SK-N-SH (cell line): ENCODE results near the gene TCHHL1.

Experiments used
- CHD2 ChIP-seq: fragments of 150-350 bp; IDR thresholded peaks from 2 replicates; pipeline ENCODE4 v1.6.1; 2018; ENCODE audit warnings: low read length; ENCODE audit not compliant: partially characterized antibody
- EP300 ChIP-seq, 2 experiments: IDR thresholded peaks; 2 replicates each; pipeline versions ENCODE4 v1.4.0 to v1.6.1; 2012; ENCODE audit warnings: borderline replicate concordance in 1 of 2, low read depth in 1 of 2, low read length in 1 of 2
- JUND ChIP-seq: IDR thresholded peaks from 2 replicates; pipeline ENCODE4 v1.4.0; 2012
- MXI1 ChIP-seq: IDR thresholded peaks from 2 replicates; pipeline ENCODE4 v1.6.1; 2012; ENCODE audit warnings: mild to moderate bottlenecking, low read depth, low read length, improper control_type of control experiment
- NFIC ChIP-seq: IDR thresholded peaks from 2 replicates; pipeline ENCODE4 v1.4.0; 2012; ENCODE audit warnings: borderline replicate concordance
- NRF1 ChIP-seq: IDR thresholded peaks from 2 replicates; pipeline ENCODE4 v1.6.1; 2012; ENCODE audit warnings: low read depth, mild to moderate bottlenecking, low read length
- POLR2AphosphoS5 ChIP-seq: IDR thresholded peaks from 2 replicates; pipeline ENCODE4 v1.6.1; 2012; ENCODE audit warnings: low read depth, low read length
- RAD21 ChIP-seq: IDR thresholded peaks from 2 replicates; pipeline ENCODE4 v1.6.1; 2012; ENCODE audit warnings: mild to moderate bottlenecking, low read length
- SIN3A ChIP-seq: IDR thresholded peaks from 2 replicates; pipeline ENCODE4 v1.6.1; 2012; ENCODE audit warnings: low read depth, mild to moderate bottlenecking, low read length, moderate library complexity, borderline replicate concordance
- TCF12 ChIP-seq: IDR thresholded peaks from 2 replicates; pipeline ENCODE4 v1.4.0; 2012
- TEAD4 ChIP-seq: IDR thresholded peaks from 2 replicates; pipeline ENCODE4 v1.4.0; 2012; ENCODE audit warnings: mild to moderate bottlenecking, borderline replicate concordance; ENCODE audit not compliant: insufficient read depth
- TF ChIP-seq, protein P1 (sequence below): fragments of 200-600 bp; sonication (generic); IDR thresholded peaks from 2 replicates; pipeline ENCODE4 v1.6.1; 2017; ENCODE audit warnings: antibody characterized with exemption, mild to moderate bottlenecking, moderate library complexity
- TF ChIP-seq, protein P2 (sequence below): fragments of 150-350 bp; IDR thresholded peaks from 2 replicates; pipeline ENCODE4 v1.6.1; 2017; ENCODE audit warnings: antibody characterized with exemption, low read length, low read depth, borderline replicate concordance

DNA sequence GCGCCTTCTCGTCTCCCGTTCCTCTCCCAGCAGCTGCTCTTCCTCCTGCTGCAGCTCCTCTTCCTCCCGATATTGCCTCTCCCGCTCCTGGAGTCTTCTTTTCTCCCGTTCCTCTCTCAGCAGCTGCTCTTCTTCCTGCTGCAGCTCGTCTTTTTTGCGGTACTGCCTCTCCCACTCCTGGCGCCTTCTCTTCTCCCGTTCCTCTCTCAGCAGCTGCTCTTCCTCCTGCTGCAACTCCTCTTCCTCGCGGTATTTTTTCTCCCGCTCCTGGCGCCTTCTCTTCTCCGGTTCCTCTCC is 21.1 kb upstream of the TCHHL1 start:
- TF ChIP-seq SIN3A (no peak), EP300 (IDR thresholded peaks at IDR 0.05; ENCODE audit: borderline replicate concordance in 1 of 2, low read depth in 1 of 2, low read length in 1 of 2) (no peak), NFIC (no peak), MXI1 (no peak), TCF12 (no peak), NRF1 (no peak), TEAD4 (no peak), CHD2 (no peak), RAD21 (no peak), POLR2AphosphoS5 (no peak), JUND (no peak)
- TF ChIP-seq, protein P1, sequence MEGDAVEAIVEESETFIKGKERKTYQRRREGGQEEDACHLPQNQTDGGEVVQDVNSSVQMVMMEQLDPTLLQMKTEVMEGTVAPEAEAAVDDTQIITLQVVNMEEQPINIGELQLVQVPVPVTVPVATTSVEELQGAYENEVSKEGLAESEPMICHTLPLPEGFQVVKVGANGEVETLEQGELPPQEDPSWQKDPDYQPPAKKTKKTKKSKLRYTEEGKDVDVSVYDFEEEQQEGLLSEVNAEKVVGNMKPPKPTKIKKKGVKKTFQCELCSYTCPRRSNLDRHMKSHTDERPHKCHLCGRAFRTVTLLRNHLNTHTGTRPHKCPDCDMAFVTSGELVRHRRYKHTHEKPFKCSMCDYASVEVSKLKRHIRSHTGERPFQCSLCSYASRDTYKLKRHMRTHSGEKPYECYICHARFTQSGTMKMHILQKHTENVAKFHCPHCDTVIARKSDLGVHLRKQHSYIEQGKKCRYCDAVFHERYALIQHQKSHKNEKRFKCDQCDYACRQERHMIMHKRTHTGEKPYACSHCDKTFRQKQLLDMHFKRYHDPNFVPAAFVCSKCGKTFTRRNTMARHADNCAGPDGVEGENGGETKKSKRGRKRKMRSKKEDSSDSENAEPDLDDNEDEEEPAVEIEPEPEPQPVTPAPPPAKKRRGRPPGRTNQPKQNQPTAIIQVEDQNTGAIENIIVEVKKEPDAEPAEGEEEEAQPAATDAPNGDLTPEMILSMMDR, result no peak
- TF ChIP-seq, protein P2, sequence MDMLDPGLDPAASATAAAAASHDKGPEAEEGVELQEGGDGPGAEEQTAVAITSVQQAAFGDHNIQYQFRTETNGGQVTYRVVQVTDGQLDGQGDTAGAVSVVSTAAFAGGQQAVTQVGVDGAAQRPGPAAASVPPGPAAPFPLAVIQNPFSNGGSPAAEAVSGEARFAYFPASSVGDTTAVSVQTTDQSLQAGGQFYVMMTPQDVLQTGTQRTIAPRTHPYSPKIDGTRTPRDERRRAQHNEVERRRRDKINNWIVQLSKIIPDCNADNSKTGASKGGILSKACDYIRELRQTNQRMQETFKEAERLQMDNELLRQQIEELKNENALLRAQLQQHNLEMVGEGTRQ, result no peak
